BE2C (cell line): ENCODE results near the gene LYSMD2.

Experiments used
- DNase-seq: peaks from one replicate; pipeline ENCODE4 v3.0.0-alpha.2; 2020
- H3K27me3 ChIP-seq: fragments of 250-450 bp; sonication (Bioruptor Pico); 2 replicates; pipeline ENCODE4 v1.5.1; 2020; ENCODE audit warnings: mild to moderate bottlenecking
- H3K36me3 ChIP-seq: fragments of 250-450 bp; sonication (Bioruptor Pico); 2 replicates; pipeline ENCODE4 v1.5.1; 2020; ENCODE audit warnings: mild to moderate bottlenecking
- H3K4me1 ChIP-seq: fragments of 250-450 bp; sonication (Bioruptor Pico); 2 replicates; pipeline ENCODE4 v1.5.1; 2020
- H3K4me3 ChIP-seq: 2 replicates; pipeline ENCODE4 v1.5.1; 2011; ENCODE audit warnings: low read depth, low read length
- H3K9me3 ChIP-seq: fragments of 250-450 bp; sonication (Bioruptor Pico); 2 replicates; pipeline ENCODE4 v1.5.1; 2020
- CTCF ChIP-seq: IDR thresholded peaks from 2 replicates; pipeline ENCODE4 v1.5.1; 2012; ENCODE audit warnings: mild to moderate bottlenecking, low read depth, low read length

LYSMD2 gene

GRCh38 chr15:51678096-51678495 lies 59.4 kb downstream of the LYSMD2 start:
- no peak for DNase-seq
- H3K4me1 ChIP-seq: peaks cover 7% of the 10 kb centered on the region
- no peak overlapping the region for H3K4me3 ChIP-seq
- TF ChIP-seq CTCF: no peak
- no peaks in the 10 kb centered on the region for H3K9me3 ChIP-seq
- no peaks in the 10 kb centered on the region for H3K27me3 ChIP-seq
- H3K36me3 ChIP-seq: no peaks in the 10 kb centered on the region

GRCh38 chr15:51677452-51677851 lies 60.0 kb downstream of the LYSMD2 start:
- Histone ChIP-seq H3K9me3 (no peaks in the 10 kb centered on the region), H3K4me3 (no peak overlapping the region), H3K27me3 (no peaks in the 10 kb centered on the region), H3K36me3 (no peaks in the 10 kb centered on the region), H3K4me1 (peaks cover 7% of the 10 kb centered on the region)
- DNase-seq: no peak
- TF ChIP-seq CTCF: no peak

GRCh38 chr15:51677021-51677420 lies 60.4 kb downstream of the LYSMD2 start:
- peaks cover 10% of the 10 kb centered on the region for H3K4me1 ChIP-seq
- DNase-seq: no peak
- H3K4me3 ChIP-seq: no peak overlapping the region
- no peaks in the 10 kb centered on the region for H3K36me3 ChIP-seq
- H3K9me3 ChIP-seq: no peaks in the 10 kb centered on the region
- TF ChIP-seq CTCF: no peak
- no peaks in the 10 kb centered on the region for H3K27me3 ChIP-seq

- peaks cover 3% of the 10 kb centered on the region; the same call in 1 of the 2 replicates for H3K4me1 ChIP-seq
- no peak for DNase-seq
- TF ChIP-seq CTCF: no peak
Measured at GRCh38 chr15:51675234-51675633, 62.2 kb downstream of the LYSMD2 start.

More at GRCh38 chr15:51675234-51675633, 62.2 kb downstream of the LYSMD2 start:
- Histone ChIP-seq H3K9me3 (no peaks in the 10 kb centered on the region), H3K4me3 (no peak overlapping the region), H3K36me3 (no peaks in the 10 kb centered on the region), H3K27me3 (no peaks in the 10 kb centered on the region)
